ENCODE measurements around the gene PMS2.
A peak's percentile ranks its signal among the peaks of the same experiment; 100 is the strongest.
"Not testable (repeated sequence)": the region's sequence is repeated elsewhere in the genome, so short reads cannot be mapped to it uniquely, and the experiment has no call there.

PMS2 gene

DNA sequence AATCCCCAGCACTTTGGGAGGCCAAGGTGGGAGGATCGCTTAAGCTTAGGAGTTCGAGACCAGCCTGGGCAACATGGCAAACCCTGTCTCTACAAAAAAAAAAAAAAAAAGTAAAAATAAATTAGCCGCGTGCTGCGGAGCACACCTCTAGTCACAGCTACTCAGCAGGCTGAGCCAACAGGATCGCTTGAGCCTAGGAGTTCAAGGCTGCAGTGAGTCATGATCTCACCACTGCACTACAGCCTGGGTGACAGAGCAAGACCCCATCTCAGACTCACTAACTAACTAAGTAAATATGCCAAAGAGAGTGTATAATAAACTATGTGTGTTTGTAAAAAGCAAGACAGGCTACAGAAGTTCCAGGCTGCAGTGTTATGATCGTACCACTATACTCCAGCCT is 45.0 kb downstream of the PMS2 start:
- not testable (repeated sequence) for H3K79me2 ChIP-seq (ENCODE audit: control insufficient read depth, insufficient read depth, low read length, unreplicated experiment); H3K4me3 ChIP-seq (ENCODE audit: low read depth, low read length); H3K36me3 ChIP-seq (ENCODE audit: insufficient read depth, low read length); H3K27ac ChIP-seq (ENCODE audit: low read depth, low read length); H3K4me1 ChIP-seq (ENCODE audit: control insufficient read depth, insufficient read depth, low read length, unreplicated experiment); H3K27me3 ChIP-seq (ENCODE audit: insufficient read depth, low read length); H2AFZ ChIP-seq (ENCODE audit: low read length, unreplicated experiment)

DNA sequence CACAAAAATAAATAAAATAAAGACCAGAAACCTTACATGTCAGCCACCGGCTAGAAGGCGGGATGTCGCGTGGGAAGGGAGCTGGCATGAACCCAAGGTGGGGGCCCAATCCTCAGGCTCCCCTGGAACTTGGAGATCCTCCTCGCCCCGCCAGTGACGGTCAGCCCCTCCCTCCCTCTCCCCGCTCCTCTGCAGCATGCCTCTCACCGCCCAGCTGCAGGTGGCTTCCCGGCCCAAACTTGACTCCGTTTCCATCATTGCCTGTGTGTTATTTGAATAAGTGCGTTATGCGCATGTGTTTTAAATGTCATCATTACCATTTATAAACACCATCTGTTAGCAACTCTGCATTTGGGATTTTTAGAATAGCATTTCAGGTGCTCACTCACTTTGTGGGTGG is 45.6 kb downstream of the PMS2 start:
- not testable (repeated sequence) for H3K4me1 ChIP-seq (ENCODE audit: control insufficient read depth, insufficient read depth, low read length, unreplicated experiment); H3K27ac ChIP-seq (ENCODE audit: low read depth, low read length); H3K79me2 ChIP-seq (ENCODE audit: control insufficient read depth, insufficient read depth, low read length, unreplicated experiment); H3K36me3 ChIP-seq (ENCODE audit: insufficient read depth, low read length); H3K27me3 ChIP-seq (ENCODE audit: insufficient read depth, low read length); H2AFZ ChIP-seq (ENCODE audit: low read length, unreplicated experiment); H3K4me3 ChIP-seq (ENCODE audit: low read depth, low read length)

DNA sequence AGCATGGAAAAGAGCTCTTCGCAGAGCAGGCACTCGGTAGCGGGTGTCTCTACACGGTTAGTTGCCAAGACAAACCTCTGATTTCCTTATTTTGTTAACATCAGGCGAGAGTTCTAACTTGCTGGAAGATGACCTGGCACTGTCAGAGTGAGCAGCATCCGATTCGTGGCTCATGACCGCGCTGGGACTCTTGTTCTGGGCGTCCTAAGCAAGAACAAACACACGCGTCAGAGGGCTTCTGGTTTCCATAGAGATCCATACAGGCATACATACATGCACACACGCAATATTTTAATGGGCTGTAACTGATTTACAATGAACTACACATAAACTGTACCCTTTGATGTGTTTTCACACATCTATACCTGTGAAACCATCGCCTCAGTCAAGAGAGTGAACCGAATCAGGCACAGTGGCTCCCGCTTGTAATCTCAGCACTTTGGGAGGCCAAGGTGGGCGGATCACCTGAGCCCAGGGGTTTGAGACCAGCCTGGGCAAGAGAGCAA is 73.9 kb downstream of the PMS2 start:
- not testable (repeated sequence) for H3K4me3 ChIP-seq (ENCODE audit: low read depth, low read length); H3K27ac ChIP-seq (ENCODE audit: low read depth, low read length); H3K79me2 ChIP-seq (ENCODE audit: control insufficient read depth, insufficient read depth, low read length, unreplicated experiment); H3K36me3 ChIP-seq (ENCODE audit: insufficient read depth, low read length); H3K4me1 ChIP-seq (ENCODE audit: control insufficient read depth, insufficient read depth, low read length, unreplicated experiment); H2AFZ ChIP-seq (ENCODE audit: low read length, unreplicated experiment); H3K27me3 ChIP-seq (ENCODE audit: insufficient read depth, low read length)

DNA sequence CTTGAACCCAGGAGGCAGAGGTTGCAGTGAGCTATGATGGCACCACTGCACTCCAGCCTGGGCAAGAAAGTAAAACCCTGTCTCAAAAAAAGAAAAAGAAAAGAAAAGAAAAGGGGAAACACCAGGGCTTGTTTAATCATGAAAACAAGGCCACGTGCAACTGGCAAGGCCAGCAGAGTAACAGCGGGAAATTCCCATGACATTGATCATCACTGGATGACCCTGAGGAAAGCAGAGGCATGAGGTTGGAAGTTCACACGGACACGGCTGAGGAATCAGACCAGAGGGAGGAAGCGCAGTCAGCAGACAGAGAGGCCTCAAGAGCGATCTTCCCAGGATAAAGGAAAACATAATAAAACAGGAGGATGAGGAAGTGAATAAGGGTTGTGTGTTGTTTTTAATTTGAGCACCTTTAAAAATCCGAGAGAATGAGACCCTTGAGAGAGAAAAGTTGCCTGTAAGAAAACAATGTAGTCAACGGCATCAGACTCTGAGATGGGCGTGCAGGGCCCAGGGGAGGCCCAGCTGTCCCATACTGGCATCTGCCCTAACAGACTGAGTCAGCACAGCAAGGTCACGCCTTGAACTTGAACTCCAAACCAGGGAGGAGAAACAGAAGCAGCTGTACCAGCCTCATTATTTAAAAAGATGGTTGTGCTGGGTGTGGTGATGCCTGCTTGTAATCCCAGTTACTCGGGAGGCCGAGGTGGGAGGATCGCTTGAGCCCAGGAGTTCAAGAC is 76.8 kb downstream of the PMS2 start:
- H3K27ac ChIP-seq (ENCODE audit: low read depth, low read length) = peak overlapping the region; percentile 41; the same call in 1 of the 2 replicates
- not testable (repeated sequence) for H3K4me1 ChIP-seq (ENCODE audit: control insufficient read depth, insufficient read depth, low read length, unreplicated experiment); H3K79me2 ChIP-seq (ENCODE audit: control insufficient read depth, insufficient read depth, low read length, unreplicated experiment); H3K4me3 ChIP-seq (ENCODE audit: low read depth, low read length); H2AFZ ChIP-seq (ENCODE audit: low read length, unreplicated experiment); H3K27me3 ChIP-seq (ENCODE audit: insufficient read depth, low read length); H3K36me3 ChIP-seq (ENCODE audit: insufficient read depth, low read length)

DNA sequence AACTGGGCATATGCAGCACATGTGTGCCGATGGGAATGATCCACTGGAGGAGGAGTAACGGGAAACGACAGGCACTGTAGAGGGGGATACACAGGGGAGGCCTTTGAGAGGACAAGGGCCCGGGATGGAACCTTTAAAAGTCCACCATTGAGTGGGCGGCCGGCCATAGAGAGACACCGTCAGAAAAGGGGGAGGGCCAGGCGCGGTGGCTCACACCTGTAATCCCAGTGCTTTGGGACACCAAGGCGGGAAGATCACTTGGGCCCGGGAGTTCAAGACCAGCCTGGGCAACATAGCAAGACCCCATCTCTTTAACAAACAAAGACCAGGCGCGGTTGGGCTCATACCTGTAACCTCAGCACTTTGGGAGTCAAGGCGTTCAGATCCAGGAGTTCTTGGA is 77.6 kb downstream of the PMS2 start:
- not testable (repeated sequence) for H3K4me3 ChIP-seq (ENCODE audit: low read depth, low read length); H2AFZ ChIP-seq (ENCODE audit: low read length, unreplicated experiment); H3K4me1 ChIP-seq (ENCODE audit: control insufficient read depth, insufficient read depth, low read length, unreplicated experiment); H3K79me2 ChIP-seq (ENCODE audit: control insufficient read depth, insufficient read depth, low read length, unreplicated experiment); H3K27me3 ChIP-seq (ENCODE audit: insufficient read depth, low read length); H3K36me3 ChIP-seq (ENCODE audit: insufficient read depth, low read length)
- peak overlapping the region; percentile 37; the same call in 1 of the 2 replicates for H3K27ac ChIP-seq (ENCODE audit: low read depth, low read length)

DNA sequence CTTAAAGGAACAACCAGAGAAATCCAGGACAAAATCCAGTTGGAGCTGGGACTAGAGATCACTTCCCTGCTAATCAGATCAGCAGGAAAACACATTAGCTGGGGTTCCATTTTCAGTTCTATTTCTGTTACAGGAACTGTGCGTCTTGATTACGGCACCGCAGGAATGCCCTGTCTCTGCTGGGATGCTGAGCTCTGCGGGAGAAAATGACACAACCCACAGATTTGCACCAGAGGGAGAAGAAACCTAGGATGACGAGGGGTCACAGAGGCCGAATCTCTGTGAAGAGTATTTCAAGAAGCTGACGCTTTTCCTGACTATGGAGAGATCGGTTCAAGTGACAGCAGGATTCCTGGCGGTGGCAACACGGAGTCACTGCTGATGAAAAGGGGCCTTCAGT is 78.6 kb downstream of the PMS2 start:
- not testable (repeated sequence) for H2AFZ ChIP-seq (ENCODE audit: low read length, unreplicated experiment); H3K36me3 ChIP-seq (ENCODE audit: insufficient read depth, low read length); H3K4me3 ChIP-seq (ENCODE audit: low read depth, low read length); H3K79me2 ChIP-seq (ENCODE audit: control insufficient read depth, insufficient read depth, low read length, unreplicated experiment); H3K27ac ChIP-seq (ENCODE audit: low read depth, low read length); H3K27me3 ChIP-seq (ENCODE audit: insufficient read depth, low read length); H3K4me1 ChIP-seq (ENCODE audit: control insufficient read depth, insufficient read depth, low read length, unreplicated experiment)

DNA sequence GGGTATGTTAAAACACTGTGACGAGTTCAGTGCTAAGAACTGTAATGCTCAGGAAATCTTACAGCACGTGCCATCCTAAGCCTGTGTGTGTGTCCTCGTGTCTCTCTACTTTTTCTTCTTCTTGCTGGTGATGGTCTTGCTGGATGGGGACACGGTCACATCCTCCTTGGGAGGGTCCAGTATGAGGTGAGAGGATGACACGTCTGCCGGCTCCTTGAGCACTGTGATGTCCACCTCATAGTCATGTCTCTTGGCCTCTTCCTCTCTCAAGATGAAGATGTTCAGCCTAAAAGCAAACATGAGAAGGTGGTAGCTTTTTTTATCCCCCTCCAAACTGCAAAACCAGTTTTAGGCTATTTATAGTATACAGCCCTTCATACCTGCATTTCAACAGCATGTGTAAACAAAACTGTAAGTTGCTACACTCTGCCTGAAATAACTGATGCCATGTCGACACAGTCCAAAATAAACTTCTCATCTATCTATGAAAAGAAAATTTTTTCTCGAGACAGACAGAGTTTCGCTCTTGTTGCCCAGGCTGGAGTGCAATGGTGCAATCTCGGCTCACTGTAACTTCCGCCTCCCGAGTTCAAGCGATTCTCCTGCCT is 82.5 kb downstream of the PMS2 start:
- H3K27ac ChIP-seq (ENCODE audit: low read depth, low read length); H2AFZ ChIP-seq (ENCODE audit: low read length, unreplicated experiment); H3K79me2 ChIP-seq (ENCODE audit: control insufficient read depth, insufficient read depth, low read length, unreplicated experiment); H3K4me1 ChIP-seq (ENCODE audit: control insufficient read depth, insufficient read depth, low read length, unreplicated experiment); H3K4me3 ChIP-seq (ENCODE audit: low read depth, low read length); H3K27me3 ChIP-seq (ENCODE audit: insufficient read depth, low read length); H3K36me3 ChIP-seq (ENCODE audit: insufficient read depth, low read length): not testable (repeated sequence)

DNA sequence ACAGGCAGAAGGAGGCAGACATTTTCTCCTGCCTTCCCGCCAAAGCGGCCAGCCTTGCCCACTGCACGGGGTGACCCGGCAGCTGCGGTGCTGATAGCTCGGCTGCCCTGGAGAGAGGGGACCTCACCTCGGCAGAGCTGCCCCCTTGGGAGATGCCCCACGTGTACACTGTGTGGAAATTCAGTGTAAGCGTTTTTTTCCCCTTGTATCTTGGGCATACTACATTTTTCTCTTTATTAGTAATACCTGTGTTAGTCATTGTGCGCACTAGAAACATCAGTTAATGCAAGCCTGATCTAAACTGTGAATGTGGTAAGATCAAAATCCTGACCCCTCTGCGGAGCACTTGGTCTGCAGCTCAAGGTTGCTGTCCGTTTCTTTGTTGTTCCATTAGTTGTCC is 84.2 kb downstream of the PMS2 start:
- not testable (repeated sequence) for H3K27me3 ChIP-seq (ENCODE audit: insufficient read depth, low read length); H3K4me3 ChIP-seq (ENCODE audit: low read depth, low read length); H3K4me1 ChIP-seq (ENCODE audit: control insufficient read depth, insufficient read depth, low read length, unreplicated experiment); H3K36me3 ChIP-seq (ENCODE audit: insufficient read depth, low read length); H3K27ac ChIP-seq (ENCODE audit: low read depth, low read length); H2AFZ ChIP-seq (ENCODE audit: low read length, unreplicated experiment); H3K79me2 ChIP-seq (ENCODE audit: control insufficient read depth, insufficient read depth, low read length, unreplicated experiment)

DNA sequence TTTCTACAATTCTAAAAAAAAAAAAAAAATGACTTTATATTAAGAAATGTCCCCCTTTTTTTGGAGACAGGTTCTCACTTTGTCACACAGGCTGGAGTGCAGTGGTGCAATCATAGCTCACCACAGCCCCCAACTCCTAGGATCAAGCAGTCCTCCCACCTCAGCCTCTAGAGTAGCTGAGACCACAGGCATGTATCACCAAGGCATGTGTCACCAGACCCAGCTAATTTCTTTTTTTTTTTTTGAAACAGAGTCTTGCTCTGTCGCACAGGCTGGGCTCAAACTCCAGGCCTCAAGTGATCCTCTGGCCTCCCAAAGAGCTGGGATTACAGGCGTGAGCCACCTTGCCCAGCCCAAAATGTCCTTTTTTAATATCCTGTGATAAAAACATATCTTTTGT is 84.7 kb downstream of the PMS2 start:
- H3K36me3 ChIP-seq (ENCODE audit: insufficient read depth, low read length); H3K4me3 ChIP-seq (ENCODE audit: low read depth, low read length); H3K27me3 ChIP-seq (ENCODE audit: insufficient read depth, low read length); H3K79me2 ChIP-seq (ENCODE audit: control insufficient read depth, insufficient read depth, low read length, unreplicated experiment); H3K4me1 ChIP-seq (ENCODE audit: control insufficient read depth, insufficient read depth, low read length, unreplicated experiment); H3K27ac ChIP-seq (ENCODE audit: low read depth, low read length); H2AFZ ChIP-seq (ENCODE audit: low read length, unreplicated experiment): not testable (repeated sequence)

All from ACC112 (cell line).